HG03469 (cell line): ENCODE measurements around the gene RUNX2.
"Not testable (repeated sequence)": the region's sequence is repeated elsewhere in the genome, so short reads cannot be mapped to it uniquely, and the experiment has no call there.

Source experiments
- ATAC-seq: cut with Tn5 transposase; IDR thresholded peaks from one replicate; pipeline ENCODE4 v1.9.1; 2021; ENCODE audit warnings: mild to moderate bottlenecking, moderate library complexity, moderate number of reproducible peaks; ENCODE audit not compliant: unreplicated experiment

The RUNX2 gene

DNA sequence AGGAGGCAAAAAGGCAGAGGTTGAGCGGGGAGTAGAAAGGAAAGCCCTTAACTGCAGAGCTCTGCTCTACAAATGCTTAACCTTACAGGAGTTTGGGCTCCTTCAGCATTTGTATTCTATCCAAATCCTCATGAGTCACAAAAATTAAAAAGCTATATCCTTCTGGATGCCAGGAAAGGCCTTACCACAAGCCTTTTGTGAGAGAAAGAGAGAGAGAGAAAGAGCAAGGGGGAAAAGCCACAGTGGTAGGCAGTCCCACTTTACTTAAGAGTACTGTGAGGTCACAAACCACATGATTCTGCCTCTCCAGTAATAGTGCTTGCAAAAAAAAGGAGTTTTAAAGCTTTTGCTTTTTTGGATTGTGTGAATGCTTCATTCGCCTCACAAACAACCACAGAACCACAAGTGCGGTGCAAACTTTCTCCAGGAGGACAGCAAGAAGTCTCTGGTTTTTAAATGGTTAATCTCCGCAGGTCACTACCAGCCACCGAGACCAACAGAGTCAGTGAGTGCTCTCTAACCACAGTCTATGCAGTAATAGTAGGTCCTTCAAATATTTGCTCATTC is at the start of gene RUNX2:
Gene RUNX2, plus strand, starts transcription at position 375 of the 567 bp plus-strand sequence. CDS start 397 bp downstream, outside the sequence.
- no peak for ATAC-seq

- no peak for ATAC-seq
These were observed 49.8 kb upstream of the RUNX2 start for GRCh38 chr6:45278367-45278766.

- not testable (repeated sequence) for ATAC-seq
These were observed 41.4 kb upstream of the RUNX2 start for GRCh38 chr6:45286707-45287106.

- ATAC-seq = no peak
These were observed 38.2 kb upstream of the RUNX2 start for GRCh38 chr6:45289751-45290514.

- ATAC-seq = no peak
These were observed 34.8 kb upstream of the RUNX2 start for GRCh38 chr6:45293306-45293705.

DNA sequence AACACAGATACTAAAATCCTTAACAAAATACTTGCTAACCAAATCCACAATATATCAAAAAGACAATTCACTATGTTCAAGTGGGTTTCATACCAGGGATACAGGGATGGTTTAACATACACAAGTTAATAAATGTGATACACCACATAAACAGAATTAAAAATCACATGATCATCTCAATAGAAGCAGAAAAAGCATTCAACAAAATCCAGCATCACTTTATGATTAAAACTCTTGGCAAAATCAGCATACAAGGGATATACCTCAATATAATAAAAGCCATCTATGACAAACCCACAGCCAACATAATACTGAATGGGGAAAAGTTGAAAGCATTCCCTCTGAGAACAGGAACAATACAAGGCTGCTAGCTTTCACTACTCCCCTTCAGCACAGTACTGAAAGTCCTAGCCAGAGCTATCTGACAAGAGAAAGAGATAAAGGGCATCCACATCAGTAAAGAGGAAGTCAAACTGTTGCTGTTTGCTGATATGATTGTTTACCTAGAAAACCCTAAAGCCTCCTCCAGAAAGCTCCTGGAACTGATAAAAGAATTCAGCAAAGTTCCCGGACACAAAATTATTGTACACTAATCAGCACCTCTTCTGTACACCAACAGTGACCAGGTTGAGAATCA is 33.9 kb upstream of the RUNX2 start:
- not testable (repeated sequence) for ATAC-seq

DNA sequence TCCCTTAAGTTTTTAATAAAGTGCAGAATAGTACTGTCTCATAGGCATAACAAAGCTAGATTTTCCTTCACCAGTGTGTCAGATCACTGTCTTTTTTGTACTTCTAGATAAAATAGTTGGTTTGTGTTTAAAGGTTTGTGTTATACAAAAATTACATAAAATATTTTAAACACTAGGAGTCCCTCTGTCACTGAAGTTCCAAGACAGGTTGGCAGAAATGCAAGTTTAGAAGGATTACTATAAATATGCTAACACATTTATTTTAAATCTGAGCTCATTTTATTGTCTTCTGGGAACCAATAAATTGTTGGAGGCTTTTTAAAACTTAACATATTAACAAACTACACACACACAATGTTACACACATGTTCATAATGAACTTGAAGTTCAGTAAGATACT is 30.8 kb upstream of the RUNX2 start:
- ATAC-seq = no peak

- no peak for ATAC-seq
These were observed 29.0 kb upstream of the RUNX2 start for GRCh38 chr6:45299096-45299581.

DNA sequence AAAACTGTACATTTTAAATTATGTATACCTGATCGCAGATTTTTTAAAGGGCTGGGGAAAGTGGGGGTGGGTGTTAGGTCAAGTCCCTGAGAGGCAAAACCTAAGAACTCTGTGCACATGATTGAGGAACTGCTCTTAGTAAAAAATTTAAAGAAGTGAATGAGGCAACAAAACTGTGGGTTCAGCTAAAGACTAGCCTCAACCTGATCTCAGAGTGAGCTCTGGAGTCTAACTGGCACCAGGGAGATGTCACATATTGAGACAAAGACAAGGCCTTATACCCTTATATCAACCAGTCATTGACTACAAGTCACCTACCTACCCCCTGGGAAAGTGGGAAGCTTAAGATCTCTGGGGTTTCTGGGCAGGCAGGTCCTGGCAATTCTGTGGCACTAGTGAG is 27.4 kb upstream of the RUNX2 start:
- ATAC-seq = no peak

DNA sequence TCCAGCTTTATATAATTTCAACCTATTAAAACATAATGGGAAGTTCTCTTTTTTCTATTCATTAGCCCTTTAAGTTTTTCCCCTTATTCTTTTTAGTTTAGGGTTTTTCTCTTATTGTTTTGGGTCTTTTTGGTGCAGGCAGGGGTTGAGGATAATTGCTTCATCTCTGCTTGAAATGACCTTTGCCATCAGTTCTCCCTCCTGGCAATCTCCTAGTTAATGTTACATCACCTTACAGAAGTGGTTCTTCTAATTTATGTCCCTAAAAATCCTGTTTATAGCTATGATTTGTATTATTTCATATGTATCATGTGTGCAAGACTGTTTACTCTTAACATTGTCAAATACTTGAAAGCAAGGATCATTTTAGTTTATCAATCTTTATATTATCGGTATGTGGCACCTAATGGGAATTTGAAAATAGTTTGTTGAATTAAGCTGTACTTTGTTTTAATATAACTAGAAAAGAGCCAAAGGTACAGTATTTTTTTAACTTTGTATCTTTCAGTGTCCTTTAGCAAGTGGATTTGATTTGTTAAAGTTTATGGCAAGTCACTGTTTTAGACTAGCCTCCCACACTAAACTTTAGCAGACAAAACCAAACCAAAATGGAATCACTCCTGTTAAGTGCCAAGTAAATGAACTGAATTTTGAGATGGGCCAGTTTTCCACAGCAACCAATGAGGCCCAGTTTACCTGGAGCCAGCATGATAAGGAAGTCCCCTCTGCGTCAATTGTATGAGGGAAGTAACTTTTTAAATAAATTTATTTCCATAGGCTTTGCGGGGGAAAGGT is 26.6 kb upstream of the RUNX2 start:
- ATAC-seq = no peak

- no peak for ATAC-seq
These were observed 25.3 kb upstream of the RUNX2 start for GRCh38 chr6:45302832-45303231.

DNA sequence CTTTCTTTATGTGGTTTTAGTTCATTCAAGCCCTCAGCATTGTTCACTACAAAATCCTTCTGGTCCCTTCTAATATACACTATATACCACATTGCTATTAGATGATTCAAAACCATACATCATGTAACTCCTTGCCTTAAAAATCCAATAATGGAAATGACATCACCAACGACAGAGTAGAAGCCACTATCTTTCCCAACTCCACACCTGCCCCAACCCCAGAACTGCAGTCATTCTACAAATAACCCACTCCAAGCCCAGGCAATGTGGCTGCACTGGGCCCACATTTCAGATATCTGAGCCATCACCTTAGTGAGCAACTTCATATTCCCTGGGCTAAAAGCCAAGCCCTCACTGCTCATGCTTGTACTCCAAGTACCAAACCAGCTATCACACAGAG is 22.6 kb upstream of the RUNX2 start:
- ATAC-seq = no peak

DNA sequence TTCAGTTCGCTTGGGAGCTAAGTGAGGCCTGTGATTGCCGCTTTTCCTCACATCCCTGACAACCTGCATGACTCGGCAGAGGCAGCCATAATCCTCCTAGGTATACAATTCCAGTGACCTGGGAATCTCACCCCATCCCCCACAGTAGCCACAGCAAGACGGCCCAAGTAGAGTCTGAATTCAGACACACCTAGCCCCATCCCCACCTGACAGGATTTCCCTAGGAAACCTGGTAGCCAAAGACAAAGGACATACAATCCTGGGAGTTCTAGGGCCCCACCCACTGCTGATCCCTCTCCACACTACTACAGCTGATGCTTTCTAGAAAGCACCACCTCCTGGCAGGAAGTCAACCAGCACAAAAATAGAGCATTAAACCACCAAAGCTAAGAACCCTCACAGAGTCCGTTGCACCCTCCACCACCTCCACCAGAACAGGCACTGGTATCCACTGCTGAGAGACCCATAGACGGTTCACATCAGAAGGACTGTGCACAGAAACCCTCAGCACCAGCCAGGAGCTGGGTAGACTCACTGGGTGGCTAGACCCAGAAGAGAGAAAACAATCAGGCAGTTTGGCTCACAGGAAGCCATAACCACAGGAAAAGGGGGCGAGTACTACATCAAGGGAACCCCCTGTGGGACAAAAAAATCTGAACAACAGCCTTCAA is 17.9 kb upstream of the RUNX2 start:
- no peak for ATAC-seq

DNA sequence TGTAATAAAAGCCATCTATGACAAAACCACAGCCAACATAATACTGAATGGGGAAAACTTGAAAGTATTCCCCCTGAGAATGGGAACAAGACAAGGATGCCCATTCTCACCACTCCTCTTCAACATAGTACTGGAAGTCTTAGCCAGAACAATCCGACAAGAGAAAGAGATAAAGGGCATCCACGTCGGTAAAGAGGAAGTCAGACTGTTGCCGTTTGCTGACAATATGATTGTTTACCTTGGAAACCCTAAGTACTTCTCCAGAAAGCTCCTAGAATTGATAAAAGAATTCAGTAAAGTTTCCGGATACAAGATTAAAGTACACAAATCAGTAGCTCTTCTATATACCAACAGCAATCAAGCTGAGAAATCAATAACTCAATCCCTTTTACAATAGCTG is 14.0 kb upstream of the RUNX2 start:
- no peak for ATAC-seq

DNA sequence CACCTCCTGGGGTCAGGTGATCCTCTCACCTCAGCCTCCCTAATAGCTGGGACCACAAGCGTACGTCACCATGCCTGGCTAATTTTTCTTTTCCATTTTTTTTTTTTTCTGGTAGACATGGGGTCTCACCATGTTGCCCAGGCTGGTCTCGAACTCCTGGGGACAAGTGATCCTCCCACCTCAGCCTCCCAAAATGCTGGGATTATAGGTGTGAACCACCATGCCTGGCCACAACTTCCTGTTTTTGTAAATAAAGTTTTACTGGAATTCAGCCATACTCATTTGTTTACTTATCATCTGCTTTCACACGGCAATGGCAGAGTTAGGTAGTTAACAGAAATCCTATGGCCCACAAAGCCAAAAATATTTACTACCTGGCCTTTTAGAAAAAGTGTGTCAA is 7.8 kb upstream of the RUNX2 start:
- ATAC-seq = no peak

GRCh38 chr6:45323656-45324224 is 4.4 kb upstream of the RUNX2 start:
- ATAC-seq = no peak

GRCh38 chr6:45326698-45327417 is 1.3 kb upstream of the RUNX2 start:
- ATAC-seq = no peak

DNA sequence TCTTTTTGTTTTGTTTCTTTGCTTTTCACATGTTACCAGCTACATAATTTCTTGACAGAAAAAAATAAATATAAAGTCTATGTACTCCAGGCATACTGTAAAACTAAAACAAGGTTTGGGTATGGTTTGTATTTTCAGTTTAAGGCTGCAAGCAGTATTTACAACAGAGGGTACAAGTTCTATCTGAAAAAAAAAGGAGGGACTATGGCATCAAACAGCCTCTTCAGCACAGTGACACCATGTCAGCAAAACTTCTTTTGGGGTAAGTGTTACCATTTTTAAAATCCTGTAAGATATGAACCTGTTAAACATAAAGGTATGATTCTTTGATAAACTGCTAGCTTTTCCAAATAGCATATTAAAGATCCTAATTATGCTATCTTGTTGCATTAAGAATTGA is 393 bp downstream of the RUNX2 start:
- ATAC-seq = no peak

DNA sequence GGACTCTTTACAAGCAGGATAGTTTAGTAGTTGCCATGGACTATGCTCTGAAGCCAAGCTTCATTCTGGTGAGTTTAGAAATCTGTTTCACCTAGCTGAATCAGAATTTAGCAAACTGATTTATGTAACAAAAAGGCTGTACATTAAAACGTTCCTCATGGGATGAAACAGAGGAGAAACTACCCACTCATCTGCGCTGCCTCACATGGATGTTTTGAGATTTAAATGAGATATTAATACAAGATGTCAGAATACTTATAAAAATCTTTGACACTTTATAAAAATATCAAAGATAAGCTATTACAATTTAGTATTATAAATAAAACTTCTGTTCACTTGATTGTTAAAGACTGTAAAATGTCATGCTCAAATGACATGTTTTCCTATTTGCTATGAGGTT is 16.8 kb downstream of the RUNX2 start:
- ATAC-seq = no peak
